ENCODE measurements around the gene PTTG1.

Gene PTTG1

DNA sequence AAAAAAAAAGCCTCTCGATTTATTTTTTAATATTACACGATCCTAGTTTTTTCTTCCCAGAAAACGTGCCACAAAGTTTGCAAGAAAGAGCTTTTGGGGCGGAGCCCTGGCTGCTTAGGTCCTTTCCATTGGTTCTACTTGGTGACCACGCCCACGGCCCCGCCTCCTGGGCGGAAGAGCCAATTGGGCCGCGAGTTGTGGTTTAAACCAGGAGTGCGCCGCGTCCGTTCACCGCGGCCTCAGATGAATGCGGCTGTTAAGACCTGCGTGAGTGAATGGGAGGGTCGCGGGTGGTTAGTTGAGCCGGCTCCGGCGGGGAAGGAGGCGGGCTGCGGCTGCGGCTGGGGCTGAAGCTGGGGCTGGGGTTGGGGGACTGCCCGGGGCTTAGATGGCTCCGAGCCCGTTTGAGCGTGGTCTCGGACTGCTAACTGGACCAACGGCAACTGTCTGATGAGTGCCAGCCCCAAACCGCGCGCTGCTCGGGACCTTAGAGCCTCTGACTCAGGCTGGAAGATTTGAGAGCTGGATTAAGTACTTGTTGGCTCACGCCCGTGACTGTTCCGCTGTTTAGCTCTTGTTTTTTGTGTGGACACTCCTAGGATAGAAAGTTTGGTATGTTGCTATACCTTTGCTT, at the start of gene PTTG1:
Gene PTTG1, plus strand, starts transcription at position 231 of the 634 bp plus-strand sequence. CDS start 458 bp downstream, outside the sequence.
- no peak for DNase-seq

DNA sequence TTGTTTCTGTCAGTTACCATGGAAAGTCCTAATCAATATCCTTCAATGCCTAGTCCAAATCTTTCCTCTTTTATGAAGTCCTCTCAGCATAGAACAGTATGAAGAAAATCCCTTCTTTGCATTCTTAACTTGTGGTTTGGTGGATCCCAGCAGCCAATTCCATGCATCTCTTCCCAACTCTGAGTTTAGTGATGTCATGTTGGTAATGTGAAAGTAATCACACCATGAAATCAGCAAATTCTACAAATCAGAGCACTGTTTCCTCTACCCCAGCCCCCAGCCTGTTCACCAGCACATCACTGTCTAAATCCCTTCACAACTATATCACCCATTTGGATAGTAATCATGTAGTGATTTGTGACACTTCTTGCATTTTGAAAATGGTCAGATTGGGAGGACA, 46.5 kb upstream of the PTTG1 start:
- DNase-seq = no peak

DNA sequence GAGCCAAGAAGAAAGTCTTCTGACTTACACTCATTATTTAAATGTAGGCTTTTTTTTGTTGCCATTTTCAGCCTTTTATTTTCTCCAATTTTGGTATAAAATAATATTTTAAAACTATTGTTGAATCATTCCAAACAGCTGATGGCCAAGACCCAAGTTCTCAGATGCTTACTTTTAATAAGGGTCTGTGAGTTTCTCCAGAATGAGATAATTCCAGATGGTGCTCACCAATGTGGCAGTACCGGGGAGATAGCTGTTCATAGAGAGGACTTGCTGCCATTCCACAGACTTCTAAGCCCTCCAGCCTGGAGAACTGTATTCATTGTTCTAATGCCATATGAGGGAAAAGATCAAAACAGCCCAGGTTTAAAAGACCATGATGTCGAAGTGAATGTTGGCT, 46.0 kb upstream of the PTTG1 start:
- no peak for DNase-seq

DNA sequence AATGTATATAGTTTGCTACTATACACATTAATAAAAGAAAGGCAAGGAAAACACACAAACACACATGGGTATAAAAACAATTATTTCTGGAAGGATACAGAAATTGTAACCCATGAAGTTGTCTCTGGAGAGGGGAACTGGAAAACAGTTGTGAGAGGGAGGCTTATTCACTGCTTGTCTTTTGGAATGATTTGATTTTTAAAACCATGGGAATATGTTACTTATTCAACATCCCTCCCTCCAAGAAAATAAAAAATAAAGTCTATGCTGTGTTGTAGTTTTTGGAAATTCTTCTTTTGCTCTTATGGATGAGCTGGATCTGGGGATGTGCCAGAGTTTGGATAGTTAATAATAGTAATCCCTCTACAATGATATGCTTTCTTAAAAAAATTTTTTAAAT, 45.2 kb upstream of the PTTG1 start:
- DNase-seq = no peak

DNA sequence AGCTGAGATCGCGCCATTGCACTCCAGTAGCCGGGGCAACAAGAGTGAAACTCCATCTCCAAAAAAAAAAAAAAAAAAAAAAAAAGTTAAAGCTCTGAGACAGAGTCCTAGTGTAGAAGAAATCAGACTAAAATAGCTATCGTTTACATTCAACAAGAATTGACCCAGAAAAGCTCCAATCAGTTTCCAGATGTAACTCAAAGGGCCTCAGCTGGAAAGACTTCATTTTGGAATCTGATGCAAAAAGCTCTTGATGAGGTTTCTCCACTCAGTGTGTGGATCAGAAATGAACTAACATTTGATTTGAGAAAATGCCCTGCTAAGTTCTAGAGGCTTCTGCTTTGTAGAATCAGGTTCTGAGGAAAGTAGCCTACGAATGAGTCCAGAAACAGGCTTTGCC, 44.0 kb upstream of the PTTG1 start:
- DNase-seq = no peak

DNA sequence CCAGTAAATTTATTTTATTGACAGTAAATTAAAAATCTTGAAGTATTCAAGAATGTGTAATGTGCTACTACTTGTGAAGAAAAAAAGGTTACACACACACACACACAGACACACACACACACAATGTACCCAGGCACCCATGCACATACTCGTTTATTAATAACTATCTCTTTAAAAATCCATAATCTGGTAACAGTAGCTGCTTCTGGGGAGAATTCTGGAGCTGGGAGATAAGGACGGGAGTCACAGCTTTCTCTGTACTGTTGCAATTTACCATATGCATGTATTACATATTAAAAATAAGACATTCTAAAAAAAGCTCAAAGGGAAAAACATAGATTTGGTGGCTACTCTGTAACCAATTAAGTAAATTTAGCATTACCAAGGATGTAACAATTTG, 43.3 kb upstream of the PTTG1 start:
- no peak for DNase-seq

DNA sequence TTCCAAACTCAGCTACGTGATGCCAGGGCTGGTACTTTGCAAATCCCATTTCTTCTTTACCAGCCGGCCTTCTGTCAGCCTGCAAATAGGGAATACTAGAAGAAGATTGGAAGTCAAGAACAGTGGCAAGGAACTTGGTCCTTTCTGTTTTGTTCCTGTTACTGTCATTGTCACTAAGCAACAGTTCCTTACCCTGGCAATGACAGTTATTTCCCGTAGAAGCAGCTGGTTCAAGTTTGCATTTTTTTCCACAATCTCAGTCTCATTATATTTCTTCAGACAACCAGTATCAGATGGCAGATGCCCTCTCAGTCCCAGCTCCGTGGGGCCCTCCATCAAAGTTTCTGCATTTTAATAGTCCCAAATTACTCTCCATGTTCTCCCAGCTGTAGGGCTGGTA, 42.1 kb upstream of the PTTG1 start:
- DNase-seq = no peak

DNA sequence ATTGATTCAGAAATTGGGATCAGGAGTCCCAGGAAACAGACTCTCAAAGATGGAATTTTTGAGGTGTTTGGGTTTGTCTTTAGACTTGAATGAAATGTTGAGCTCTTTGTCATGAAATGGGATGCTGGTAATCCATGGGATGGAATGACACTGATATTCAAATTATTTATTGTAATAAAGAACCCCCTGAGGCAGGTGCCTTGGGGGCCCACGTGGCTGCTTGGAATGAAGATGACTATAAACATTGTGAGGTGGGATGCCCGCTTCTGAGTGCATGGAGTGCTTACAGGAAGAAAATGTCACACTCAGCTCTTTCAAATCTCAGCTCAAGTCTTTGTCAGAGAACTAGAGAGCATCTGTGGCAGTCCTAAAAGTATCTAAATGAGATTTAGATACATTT, 41.6 kb upstream of the PTTG1 start:
- DNase-seq = no peak

DNA sequence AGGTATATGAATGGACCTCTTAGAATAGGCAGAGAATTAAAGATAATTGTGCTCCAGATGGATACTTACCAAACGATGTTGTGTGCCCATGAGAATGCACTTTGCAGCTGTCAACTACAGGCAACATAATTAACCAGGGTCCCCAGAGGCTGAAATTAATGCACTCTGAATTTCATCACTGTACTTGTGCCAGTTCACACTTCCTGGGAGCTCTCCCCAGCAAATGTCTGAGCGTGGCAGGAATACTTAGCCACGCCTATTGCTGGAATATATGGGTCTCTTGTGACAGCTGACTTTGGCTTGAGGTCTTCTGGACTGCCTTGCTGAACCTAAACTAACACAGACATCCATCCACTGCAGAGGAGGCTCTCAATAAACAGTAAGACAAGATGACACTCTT, 39.3 kb upstream of the PTTG1 start:
- DNase-seq = no peak

DNA sequence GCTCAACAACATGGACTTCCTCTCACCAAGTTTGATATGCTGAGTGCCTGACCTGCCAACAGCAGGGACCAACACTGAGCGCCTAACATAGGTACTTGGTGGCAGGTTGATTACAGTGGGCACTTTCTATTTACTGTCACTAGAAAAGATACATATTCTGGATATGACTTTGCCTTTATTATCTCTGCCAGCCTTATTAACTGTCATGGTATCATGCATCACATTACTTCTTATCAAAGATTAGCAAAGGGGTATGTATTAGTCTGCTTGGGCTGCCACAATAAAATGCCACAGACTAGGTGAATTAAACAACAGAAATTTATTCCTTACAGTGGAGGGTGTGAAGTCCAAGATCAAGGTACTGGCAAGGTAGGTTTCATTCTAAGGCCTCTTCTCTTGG, 37.0 kb upstream of the PTTG1 start:
- DNase-seq = no peak

DNA sequence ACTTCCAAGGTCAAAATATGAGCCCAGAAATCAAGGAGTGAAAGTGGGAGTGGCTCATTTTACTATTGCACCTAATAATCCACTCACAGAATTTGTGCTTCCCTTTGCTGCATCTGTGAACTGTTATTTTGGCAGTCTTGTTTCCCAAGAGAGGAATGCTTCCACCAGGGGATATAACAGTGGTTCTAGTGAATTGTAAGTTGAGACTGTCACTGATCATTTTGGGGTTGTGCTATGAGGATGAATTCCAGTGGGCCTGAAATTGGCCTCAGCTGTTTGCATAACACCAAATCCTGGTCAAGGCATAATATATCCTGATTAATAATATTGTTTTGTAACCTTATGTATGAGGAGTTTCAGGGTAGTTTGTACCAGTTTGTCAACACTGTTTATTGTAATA, 36.2 kb upstream of the PTTG1 start:
- DNase-seq = no peak

DNA sequence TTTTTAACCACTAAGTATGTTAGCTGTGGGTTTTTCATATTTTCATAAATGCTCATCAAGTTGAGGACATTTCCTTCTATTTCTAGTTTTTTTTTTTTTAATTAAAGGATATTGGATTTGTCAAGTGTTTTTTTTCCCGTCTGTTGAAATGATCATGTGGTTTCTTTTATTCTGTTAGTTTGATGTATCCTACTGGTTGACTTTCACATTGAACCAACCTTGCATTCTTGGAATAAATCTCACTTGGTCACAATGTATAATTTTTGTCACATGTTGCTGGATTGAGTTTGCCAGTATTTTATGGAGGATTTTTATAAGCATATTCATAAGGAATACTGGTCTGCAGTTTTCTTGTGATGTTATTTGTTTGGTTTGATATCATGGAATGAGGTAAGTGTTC, 34.2 kb upstream of the PTTG1 start:
- DNase-seq = no peak

DNA sequence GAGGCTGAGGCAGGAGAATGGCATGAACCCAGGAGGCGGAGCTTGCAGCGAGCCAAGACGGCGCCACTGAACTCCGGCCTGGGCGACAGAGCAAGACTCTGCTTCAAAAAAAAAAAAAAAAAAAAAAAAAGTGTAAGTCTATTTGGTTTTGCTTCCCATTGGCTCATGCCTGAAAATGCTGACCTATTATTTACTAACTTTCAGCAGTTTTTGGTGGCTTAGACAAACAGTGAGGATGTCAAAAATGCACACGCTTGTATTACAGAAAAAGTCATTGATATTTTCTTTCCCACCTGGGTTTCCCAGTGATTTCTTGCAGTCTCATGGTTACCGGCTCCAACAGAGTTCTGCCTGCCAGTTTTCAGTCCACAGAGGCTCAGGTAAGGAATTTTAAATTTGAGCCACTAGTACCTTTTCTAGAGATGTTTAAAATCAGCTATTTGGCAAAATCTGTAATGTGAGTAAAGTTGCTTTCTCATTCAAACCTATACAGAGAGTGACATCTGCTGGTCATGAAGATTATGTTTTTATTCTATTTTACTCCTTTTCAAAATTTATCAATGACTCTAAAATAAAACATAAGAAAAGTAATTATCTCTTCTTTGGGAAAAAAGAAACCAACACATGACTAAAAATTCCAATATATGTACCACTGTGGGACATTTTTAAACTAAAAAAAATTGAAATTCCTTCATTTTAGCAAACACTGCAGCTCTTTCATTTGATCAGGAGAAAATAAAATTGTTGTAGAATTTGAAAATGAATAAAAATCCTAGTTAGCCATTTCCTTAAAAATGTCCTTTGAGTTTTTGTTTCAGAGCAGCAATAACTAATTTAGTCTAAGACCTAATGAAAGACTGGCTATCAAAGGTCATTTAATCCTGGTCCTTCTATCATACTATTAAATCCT, 30.6 kb upstream of the PTTG1 start:
- no peak for DNase-seq

DNA sequence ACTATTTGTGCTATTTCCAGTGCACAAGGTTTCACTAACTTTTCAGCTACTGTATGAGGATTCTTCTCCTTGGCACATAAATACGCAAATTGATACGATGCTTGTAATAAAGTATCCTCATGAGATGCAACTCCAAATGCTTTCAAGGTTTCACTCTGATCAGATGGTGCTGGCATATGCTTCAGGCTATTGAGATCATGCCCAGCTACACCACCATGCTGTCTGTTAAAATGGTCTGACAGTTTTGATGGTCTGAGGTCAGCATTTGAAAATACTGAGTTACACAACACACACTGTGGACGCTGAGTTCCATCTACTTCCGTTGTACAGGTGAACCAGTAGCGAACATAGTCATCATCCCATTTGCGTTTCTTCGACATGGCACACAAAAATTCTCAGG, 26.5 kb upstream of the PTTG1 start:
- DNase-seq = no peak

DNA sequence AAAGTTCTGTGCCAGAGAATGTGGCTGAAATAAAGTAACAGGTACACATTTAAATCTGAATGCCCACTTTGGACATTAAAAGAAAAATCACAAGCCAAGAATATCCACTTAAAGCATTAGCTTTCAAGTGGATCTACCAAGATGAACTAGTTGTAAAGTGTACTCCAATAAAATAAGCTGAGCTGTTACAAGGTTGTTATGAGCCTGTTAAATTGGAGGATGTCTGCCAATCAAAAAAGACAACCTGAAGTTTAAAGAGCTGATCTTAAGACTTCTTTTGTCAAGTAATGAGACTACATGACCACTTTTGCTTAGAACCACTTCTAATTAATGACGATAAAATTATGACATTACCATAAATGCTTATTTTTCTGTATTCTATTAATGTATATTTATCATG, 24.2 kb upstream of the PTTG1 start:
- DNase-seq = no peak

DNA sequence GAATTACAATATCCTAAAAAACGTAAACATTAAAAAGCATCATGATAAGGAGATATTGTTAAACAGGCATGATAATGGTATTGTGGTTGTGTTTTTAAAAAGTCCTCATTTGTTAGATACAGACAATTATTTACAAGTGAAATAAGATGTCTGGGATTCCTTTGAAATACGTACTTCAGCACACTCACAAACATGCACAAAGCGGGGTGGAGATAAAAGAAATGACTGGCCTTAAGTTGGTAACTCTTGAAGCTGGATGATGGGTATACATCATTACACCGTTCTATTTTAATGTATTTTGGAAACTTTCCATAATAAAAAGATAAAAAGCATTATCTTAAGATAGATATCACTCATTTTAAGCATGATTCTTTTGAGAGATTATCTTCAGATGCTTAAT, 22.8 kb upstream of the PTTG1 start:
- no peak for DNase-seq

DNA sequence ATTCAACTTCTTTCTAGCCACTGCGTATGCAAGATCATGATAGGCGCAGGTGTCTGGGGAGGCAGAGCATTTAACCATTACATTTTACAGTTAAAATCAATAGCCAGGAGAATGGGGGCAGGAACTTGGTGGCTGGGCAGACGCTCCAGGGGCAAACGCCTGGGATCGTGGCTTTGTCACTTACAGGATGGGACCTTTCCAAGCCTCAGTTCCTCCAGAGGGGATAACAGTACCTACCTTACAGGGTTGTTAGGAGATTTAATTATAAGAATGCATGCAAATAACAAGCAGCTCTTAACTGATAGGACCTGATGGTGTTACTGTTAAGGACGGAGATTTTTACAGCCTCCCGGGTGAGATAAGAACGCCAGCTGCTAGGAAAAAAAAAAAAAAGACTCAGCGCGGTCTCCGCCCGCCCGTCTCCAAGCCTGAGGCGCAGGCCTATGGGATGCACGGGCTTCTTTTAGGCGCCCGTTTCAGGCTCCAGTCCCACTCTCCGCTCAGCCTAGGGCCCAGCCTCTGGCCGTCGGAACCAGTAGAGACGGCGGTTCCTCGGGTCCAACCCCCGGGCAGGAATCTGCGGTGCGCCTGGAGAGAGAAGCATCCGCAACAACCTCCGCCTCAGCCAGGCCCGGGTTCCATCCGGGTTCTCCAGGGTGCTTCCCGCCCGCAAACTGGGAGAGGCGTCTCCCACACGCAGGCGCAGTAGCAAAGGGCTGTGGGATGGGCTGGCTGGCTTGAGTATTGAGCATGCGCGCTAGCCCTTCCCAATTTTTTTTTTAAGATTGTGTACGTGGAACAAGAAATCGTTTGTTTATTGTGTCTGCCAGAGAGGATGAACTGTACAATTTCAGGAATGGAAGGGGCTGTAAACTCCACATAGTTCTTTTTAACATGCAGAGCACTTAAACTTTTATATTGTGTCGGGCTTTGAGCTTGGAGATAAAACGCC, 22.0 kb upstream of the PTTG1 start, which contains the start of gene FAM200C:
Gene FAM200C, minus strand, starts transcription at position 653 of the 952 bp plus-strand sequence. CDS start 4,564 bp downstream, outside the sequence.
- peak; percentile 11 for DNase-seq

DNA sequence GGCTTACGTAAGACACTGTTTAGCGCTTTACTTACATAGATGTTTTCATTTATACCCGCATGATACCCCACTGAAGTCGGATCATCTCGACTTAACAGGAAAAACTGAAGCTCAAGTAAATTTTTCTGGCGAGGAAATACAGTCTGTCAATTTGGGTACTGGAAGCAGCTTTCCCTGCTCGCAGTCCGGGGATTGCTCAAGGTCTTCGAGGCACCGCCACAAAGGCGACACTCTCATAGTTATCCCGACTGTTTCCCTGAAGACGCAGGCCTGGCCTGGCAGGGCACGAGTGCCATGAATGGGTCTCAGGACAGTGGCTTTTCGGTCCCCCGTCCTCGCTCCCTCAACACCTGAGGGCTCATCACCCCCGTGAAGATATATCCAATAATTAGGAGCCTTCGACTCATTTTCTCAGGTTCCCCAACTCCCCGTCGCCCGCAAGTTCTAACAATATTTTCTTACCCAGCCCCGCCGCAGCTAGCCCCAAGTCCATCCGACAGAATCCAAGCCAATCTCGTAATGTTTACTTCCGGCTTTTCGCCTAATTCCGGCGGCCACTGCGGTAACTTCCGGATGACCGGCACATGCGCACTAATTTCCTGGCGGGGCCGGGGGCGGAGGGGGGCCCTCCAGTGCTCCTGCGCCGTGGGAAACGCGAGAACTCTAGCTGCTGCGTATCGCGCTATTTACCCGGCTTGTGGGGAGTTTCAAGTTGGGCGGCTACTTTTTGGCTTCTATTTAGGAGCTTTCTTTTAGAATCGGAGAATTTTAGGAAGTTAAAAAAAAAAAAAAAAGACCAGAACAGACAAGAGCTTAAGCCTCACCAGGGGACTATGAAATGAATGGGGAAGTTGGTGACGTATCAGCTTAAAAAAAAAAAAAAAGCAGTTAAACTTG, 2.8 kb upstream of the PTTG1 start, which contains the start of gene SLU7:
Gene SLU7, minus strand, starts transcription at position 521 of the 897 bp plus-strand sequence. CDS start 3,787 bp downstream, outside the sequence.
- peak; percentile 34 for DNase-seq

DNA sequence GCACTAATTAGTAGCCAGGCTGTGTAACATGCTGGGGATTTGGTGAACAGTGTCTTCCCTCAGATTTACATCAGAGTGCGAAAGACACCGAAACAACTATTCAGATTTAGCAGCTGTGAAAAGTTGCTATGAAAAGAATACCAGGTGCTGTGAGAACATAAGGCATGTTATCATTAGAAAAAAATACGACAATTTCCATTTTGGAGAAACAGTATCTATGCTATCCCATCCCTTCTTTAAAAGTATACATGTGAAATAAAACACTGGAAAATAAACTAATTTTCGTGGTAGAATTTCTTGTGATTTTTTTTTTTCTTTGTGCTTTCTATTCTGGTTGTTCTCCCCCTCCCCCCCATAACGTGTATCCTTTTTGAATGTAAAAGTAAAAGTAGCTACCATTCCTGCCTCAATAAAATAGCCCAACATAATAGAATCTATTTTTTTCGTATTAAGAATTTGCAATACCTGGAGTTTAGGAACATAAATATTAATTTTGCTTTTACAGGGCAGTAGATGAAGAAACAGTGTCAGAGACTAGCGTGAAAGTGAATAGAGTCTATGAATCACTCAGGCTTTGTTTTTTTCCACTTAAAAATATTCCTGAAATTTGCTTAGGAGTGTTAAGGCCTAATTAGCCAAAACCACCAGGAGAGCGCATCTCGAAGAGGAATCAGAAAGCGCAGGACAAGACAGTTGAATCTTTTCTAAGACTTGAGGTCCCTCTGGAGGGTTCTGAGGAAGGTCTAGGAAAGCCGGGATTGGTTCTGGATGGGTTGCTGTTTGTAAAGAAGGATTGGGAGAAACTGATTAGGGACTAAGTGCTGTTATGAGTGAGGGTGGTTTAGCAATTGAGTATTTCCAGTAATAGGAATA, 2.0 kb upstream of the PTTG1 start:
- DNase-seq = no peak

DNA sequence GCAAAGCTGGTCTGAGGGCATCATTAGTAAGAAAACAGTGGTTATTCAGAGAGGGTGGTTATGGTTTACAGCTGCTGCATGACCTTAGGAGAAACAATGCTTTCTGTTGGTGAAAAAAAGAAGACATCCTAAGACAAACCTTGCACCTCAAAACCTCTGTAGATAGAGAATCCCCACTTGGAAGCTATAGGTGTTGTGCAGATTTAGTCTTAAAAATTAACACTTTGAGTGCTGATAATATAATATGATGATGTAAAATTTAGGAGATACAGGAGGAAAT, 1.4 kb upstream of the PTTG1 start:
- no peak for DNase-seq

DNA sequence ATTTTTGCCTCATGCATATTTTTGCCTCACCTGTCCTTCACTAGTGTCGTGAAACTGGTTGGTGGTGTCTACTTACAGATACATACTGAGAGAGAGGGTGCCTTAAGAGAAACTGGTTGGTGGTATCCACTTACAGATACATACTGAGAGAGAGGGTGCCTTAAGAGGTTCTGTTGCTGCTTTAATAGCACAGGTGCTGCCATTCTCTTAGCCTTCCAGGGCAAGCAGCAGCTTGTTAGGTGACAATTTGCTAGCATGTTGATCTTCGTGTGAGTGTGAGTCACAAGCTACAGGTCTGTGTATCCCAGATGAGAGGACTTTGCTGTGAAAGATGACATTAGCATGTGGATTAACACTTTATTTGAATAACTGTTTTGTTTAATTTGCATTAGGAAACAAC, 1.4 kb downstream of the PTTG1 start:
- no peak for DNase-seq

Measured in cortex of kidney (tissue), 1 donor.